Fibroblast of skin of right quadriceps (primary cell): Measurements from ENCODE around the gene CLPX.
"Not testable (repeated sequence)": the region's sequence is repeated elsewhere in the genome, so short reads cannot be mapped to it uniquely, and the experiment has no call there.

Experiments
- DNase-seq: peaks from one replicate; pipeline ENCODE4 v3.0.0-alpha.2; 2013

CLPX gene

GRCh38 chr15:65184868-65185717 lies at the start of gene CLPX:
CLPX (minus strand) TSS chr15:65185342; CDS start chr15:65185153, 189 bp downstream.
- DNase-seq, result peak; percentile 93

GRCh38 chr15:65233696-65234095 lies 48.6 kb upstream of the CLPX start:
- no peak for DNase-seq

- DNase-seq, result no peak
Observed at GRCh38 chr15:65232520-65232919, 47.4 kb upstream of the CLPX start.

- DNase-seq, result no peak
Observed at GRCh38 chr15:65231306-65231705, 46.2 kb upstream of the CLPX start.

- not testable (repeated sequence) for DNase-seq
Observed at GRCh38 chr15:65226901-65227300, 41.8 kb upstream of the CLPX start.

- DNase-seq, result no peak
Observed at GRCh38 chr15:65226221-65226620, 41.1 kb upstream of the CLPX start.

- DNase-seq, result no peak
Observed at GRCh38 chr15:65223996-65224395, 38.9 kb upstream of the CLPX start.

GRCh38 chr15:65222891-65223290 lies 37.7 kb upstream of the CLPX start:
- no peak for DNase-seq

- DNase-seq, result no peak
Observed at GRCh38 chr15:65221697-65222096, 36.6 kb upstream of the CLPX start.

GRCh38 chr15:65219137-65219536 lies 34.0 kb upstream of the CLPX start:
- no peak for DNase-seq

GRCh38 chr15:65217526-65218482 lies 32.7 kb upstream of the CLPX start:
- DNase-seq, result no peak

GRCh38 chr15:65215496-65215895 lies 30.4 kb upstream of the CLPX start:
- no peak for DNase-seq

- DNase-seq, result no peak
Observed at GRCh38 chr15:65214010-65214409, 28.9 kb upstream of the CLPX start.

GRCh38 chr15:65213241-65213640 lies 28.1 kb upstream of the CLPX start:
- DNase-seq, result no peak

GRCh38 chr15:65212097-65212496 lies 27.0 kb upstream of the CLPX start:
- no peak for DNase-seq

- peak; percentile 36 for DNase-seq
Observed at GRCh38 chr15:65211482-65211982, 26.4 kb upstream of the CLPX start.

- no peak for DNase-seq
Observed at GRCh38 chr15:65210770-65211481, 25.8 kb upstream of the CLPX start, which contains the start of gene CILP. CILP (minus strand) TSS chr15:65211473; CDS start chr15:65209755, 1,718 bp downstream.

- DNase-seq, result no peak
Observed at GRCh38 chr15:65209701-65210643, 24.8 kb upstream of the CLPX start.

- DNase-seq, result no peak
Observed at GRCh38 chr15:65208647-65209046, 23.5 kb upstream of the CLPX start.

- no peak for DNase-seq
Observed at GRCh38 chr15:65207280-65207840, 22.2 kb upstream of the CLPX start.

- no peak for DNase-seq
Observed at GRCh38 chr15:65206750-65207149, 21.6 kb upstream of the CLPX start.
